ENCODE results near the gene OR1M1.

DNA sequence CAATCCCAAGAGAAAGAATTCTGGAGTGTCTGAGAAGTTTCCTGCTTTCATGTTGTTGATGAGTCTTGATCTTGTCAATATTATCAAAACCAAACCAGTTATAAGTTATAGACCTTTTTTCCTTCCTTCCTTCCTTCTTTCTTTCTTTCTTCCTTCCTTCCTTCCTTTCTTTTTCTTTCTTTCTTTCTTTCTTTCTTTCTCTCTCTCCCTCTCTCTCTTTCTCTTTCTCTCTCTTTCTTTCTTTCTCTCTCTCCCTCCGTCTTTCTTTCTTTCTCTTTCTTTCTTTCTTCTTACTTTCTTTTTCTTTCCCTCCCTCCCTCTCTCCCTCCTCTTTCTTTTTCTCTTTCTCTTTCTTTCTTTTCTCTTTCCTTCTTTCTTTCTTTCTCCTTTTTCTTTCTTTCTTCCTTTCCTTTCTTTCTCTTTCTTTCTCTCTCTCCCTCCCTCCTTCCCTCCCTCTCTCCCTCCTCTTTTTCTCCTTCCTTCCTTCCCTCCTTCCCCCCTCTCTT lies 40.1 kb downstream of the OR1M1 start, which contains the start of gene OR7G3:
- TF ChIP-seq ZBTB40 (IDR thresholded peaks at IDR 0.05; ENCODE audit: borderline replicate concordance) (no peak), EZH2 (IDR thresholded peaks at IDR 0.05; ENCODE audit: borderline replicate concordance, control insufficient read depth, low read depth, low read length) (no peak), CEBPB (IDR thresholded peaks at IDR 0.05; ENCODE audit: borderline replicate concordance in 1 of 2, low read depth in 2 of 2, low read length in 2 of 2) (no peak), RFX5 (IDR thresholded peaks at IDR 0.05; ENCODE audit: low read depth, low read length) (no peak), GABPA (IDR thresholded peaks at IDR 0.05; ENCODE audit: low read depth) (no peak), REST (IDR thresholded peaks at IDR 0.05; ENCODE audit: low read depth, low read length) (no peak), ZSCAN29 (IDR thresholded peaks at IDR 0.05) (no peak), TCF7 (IDR thresholded peaks at IDR 0.05; ENCODE audit: borderline replicate concordance) (no peak), CHD2 (IDR thresholded peaks at IDR 0.05; ENCODE audit: borderline replicate concordance, low read depth, low read length) (no peak), POLR2A (IDR thresholded peaks at IDR 0.05; ENCODE audit: low read depth, low read length) (no peak), KDM1A (IDR thresholded peaks at IDR 0.05; ENCODE audit: borderline replicate concordance) (no peak), KAT2A (conservative IDR thresholded peaks at IDR 0.05; ENCODE audit: control insufficient read depth, low read depth, low read length) (no peak)
- TF ChIP-seq, protein P1, sequence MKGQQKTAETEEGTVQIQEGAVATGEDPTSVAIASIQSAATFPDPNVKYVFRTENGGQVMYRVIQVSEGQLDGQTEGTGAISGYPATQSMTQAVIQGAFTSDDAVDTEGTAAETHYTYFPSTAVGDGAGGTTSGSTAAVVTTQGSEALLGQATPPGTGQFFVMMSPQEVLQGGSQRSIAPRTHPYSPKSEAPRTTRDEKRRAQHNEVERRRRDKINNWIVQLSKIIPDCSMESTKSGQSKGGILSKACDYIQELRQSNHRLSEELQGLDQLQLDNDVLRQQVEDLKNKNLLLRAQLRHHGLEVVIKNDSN (IDR thresholded peaks at IDR 0.05; ENCODE audit: borderline replicate concordance, extremely low read length, insufficient read depth, low read depth, low read length), result no peak
- TF ChIP-seq, protein P2, sequence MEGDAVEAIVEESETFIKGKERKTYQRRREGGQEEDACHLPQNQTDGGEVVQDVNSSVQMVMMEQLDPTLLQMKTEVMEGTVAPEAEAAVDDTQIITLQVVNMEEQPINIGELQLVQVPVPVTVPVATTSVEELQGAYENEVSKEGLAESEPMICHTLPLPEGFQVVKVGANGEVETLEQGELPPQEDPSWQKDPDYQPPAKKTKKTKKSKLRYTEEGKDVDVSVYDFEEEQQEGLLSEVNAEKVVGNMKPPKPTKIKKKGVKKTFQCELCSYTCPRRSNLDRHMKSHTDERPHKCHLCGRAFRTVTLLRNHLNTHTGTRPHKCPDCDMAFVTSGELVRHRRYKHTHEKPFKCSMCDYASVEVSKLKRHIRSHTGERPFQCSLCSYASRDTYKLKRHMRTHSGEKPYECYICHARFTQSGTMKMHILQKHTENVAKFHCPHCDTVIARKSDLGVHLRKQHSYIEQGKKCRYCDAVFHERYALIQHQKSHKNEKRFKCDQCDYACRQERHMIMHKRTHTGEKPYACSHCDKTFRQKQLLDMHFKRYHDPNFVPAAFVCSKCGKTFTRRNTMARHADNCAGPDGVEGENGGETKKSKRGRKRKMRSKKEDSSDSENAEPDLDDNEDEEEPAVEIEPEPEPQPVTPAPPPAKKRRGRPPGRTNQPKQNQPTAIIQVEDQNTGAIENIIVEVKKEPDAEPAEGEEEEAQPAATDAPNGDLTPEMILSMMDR (IDR thresholded peaks at IDR 0.05 in 2 of 3, conservative IDR thresholded peaks at IDR 0.05 in 1 of 3; ENCODE audit: control insufficient read depth in 2 of 3, extremely low read depth in 1 of 3, insufficient read depth in 1 of 3, low read depth in 3 of 3, low read length in 3 of 3), result no peak

Measured in GM12878 (cell line).